ENCODE measurements around the gene IL7R. TPM values are rescaled to one million over a fixed set of nuclear protein-coding genes. Genes with fewer than 3 reads are reported as not detected.

IL7R gene
- total RNA-seq, 3 donors from 2014 or later = 10.1 to 26.1 (median 16.7) TPM

DNA sequence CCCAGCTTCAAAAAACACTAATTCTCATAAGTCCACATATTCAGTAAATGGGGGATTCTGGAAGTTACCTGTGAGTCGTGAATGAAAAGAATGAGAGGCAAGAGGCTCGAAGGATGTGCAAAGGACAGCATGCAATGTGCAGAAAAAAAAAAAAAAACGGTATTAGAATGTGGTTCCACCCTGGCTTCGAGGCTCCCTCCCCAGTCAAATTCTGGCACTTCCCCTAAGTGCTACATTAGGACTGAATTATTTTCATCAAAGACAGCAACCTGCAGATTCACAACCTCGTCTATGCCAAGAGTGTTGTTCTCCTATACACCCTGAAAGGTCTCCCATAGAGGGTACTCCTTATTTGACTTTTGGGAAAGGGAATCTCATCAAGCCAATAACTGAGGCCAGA is 65.2 kb downstream of the IL7R start:
- DNase-seq (ENCODE audit: low spot score in 2 of 2) = no peak
- H3K9me3 ChIP-seq = peaks cover 0 to 5% of the 10 kb centered on the region in 2 donors
- peaks cover 0 to 34% of the 10 kb centered on the region in 2 donors for H3K27me3 ChIP-seq
- H3K4me3 ChIP-seq = no peak overlapping the region
- intact Hi-C loops (cut with DNase I; ENCODE audit: low total_unique reads) = loop anchor here (5.0 to 10.0 kb wide), 2 partner anchors 147 to 1015 kb away; no protein-coding TSS in a partner anchor
- TF ChIP-seq POLR2A (IDR thresholded peaks at IDR 0.05) = no peak
- TF ChIP-seq POLR2AphosphoS5 (IDR thresholded peaks at IDR 0.05) = no peak
- TF ChIP-seq CTCF (IDR thresholded peaks at IDR 0.05) = no peak
- H3K36me3 ChIP-seq = no peaks in the 10 kb centered on the region
- no peaks in the 10 kb centered on the region for H3K4me1 ChIP-seq
- H3K27ac ChIP-seq = no peak overlapping the region

GRCh38 chr5:35922468-35922867 is 65.8 kb downstream of the IL7R start:
- Histone ChIP-seq H3K4me3 (no peak overlapping the region), H3K27me3 (peaks cover 0 to 39% of the 10 kb centered on the region in 2 donors), H3K27ac (no peak overlapping the region), H3K36me3 (no peaks in the 10 kb centered on the region), H3K4me1 (no peaks in the 10 kb centered on the region), H3K9me3 (peaks cover 0 to 5% of the 10 kb centered on the region in 2 donors)
- intact Hi-C loops (cut with DNase I; ENCODE audit: low total_unique reads) = loop anchor here (5.0 to 10.0 kb wide), 2 partner anchors 148 to 1015 kb away; no protein-coding TSS in a partner anchor
- TF ChIP-seq POLR2AphosphoS5 (IDR thresholded peaks at IDR 0.05) = no peak
- TF ChIP-seq POLR2A (IDR thresholded peaks at IDR 0.05) = no peak
- TF ChIP-seq CTCF (IDR thresholded peaks at IDR 0.05) = no peak
- DNase-seq (ENCODE audit: low spot score in 2 of 2) = no peak

DNA sequence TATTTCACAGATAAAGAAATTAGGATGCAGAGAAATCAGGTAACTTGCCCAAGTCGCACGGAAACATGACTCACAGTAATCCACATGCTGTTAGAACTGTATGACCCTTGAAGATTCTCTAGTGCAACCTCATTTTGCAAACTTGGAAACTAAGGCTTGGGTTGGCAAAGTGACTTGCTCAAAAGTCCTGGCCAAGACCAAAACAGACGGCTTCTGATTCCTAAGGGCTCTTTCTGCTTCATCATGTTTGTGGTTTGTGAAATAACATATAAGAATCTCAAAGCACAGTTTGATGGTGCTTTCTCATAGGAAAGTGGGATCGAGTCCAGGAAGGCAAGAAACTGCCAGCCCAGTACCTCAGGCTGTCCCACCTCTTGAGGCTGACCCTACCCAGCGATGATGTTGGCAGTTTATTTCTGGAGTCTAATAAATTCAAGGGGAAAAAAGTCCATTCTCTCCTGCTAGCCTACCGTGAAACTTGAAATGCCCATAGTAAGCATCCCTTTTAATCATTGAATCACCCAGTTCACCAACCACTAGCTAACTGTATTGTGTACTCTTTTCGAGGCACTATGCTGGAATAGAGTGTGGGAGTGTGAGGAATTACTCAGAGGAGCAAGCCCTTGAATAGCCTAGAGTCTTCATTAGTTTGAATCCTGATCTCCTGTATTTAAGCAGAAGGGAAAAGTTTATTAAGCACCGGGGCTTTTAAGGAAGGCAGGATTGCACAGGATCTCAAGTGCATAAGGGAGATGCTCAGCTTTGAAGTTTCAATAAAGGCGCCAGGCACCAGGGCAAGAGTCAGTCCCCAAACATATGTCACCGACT is 67.6 kb downstream of the IL7R start:
- TF ChIP-seq POLR2A (IDR thresholded peaks at IDR 0.05) = no peak
- no peak for TF ChIP-seq POLR2AphosphoS5 (IDR thresholded peaks at IDR 0.05)
- TF ChIP-seq CTCF (IDR thresholded peaks at IDR 0.05) = no peak
- Histone ChIP-seq H3K27ac (no peak overlapping the region), H3K36me3 (no peaks in the 10 kb centered on the region), H3K4me1 (no peaks in the 10 kb centered on the region), H3K27me3 (peaks cover 0 to 44% of the 10 kb centered on the region in 2 donors), H3K9me3 (peaks cover 0 to 5% of the 10 kb centered on the region in 2 donors), H3K4me3 (peak overlapping the region in 1 of 3 donors; percentile 3)
- DNase-seq (ENCODE audit: low spot score in 2 of 2) = no peak
- intact Hi-C loops (cut with DNase I; ENCODE audit: low total_unique reads) = loop anchor here (5.0 to 10.0 kb wide), 2 partner anchors 150 to 1017 kb away; no protein-coding TSS in a partner anchor

GRCh38 chr5:35924950-35925722 is 68.4 kb downstream of the IL7R start:
- Histone ChIP-seq H3K27ac (no peak overlapping the region), H3K9me3 (no peaks in the 10 kb centered on the region), H3K4me1 (no peaks in the 10 kb centered on the region), H3K36me3 (no peaks in the 10 kb centered on the region), H3K27me3 (peaks cover 0 to 44% of the 10 kb centered on the region in 2 donors), H3K4me3 (peak overlapping the region in 1 of 3 donors; percentile 3)
- DNase-seq (ENCODE audit: low spot score in 2 of 2) = peak; percentile 25 to 61
- TF ChIP-seq POLR2AphosphoS5 (IDR thresholded peaks at IDR 0.05) = no peak
- peak in 2 of 3 donors; percentile 36 to 47 for TF ChIP-seq CTCF (IDR thresholded peaks at IDR 0.05)
- intact Hi-C loops (cut with DNase I; ENCODE audit: low total_unique reads) = loop anchor here (5.0 to 10.0 kb wide), 2 partner anchors 150 to 1018 kb away; no protein-coding TSS in a partner anchor

Measured in breast epithelium (tissue), 4 donors.